Keratinocyte (primary cell): Measurements from ENCODE around the gene HOXB7.

Experiments used
- CTCF ChIP-seq, 3 experiments: IDR thresholded peaks in 1 of 3; conservative IDR thresholded peaks in 1 of 3; optimal IDR thresholded peaks in 1 of 3; 2 replicates in 2 of 3; 3 replicates in 1 of 3; pipeline versions ENCODE3 to v1.5.1; 2011; ENCODE audit warnings: low read length in 3 of 3, mild to moderate bottlenecking in 3 of 3, moderate library complexity in 2 of 3, control low read depth in 1 of 3, inconsistent platforms in 1 of 3; ENCODE audit not compliant: insufficient read depth in 2 of 3; ENCODE audit errors: extremely low read depth in 1 of 3
- EZH2 ChIP-seq: IDR thresholded peaks from one replicate; pipeline ENCODE4 v1.6.1; 2012; ENCODE audit warnings: inconsistent platforms, mild to moderate bottlenecking, low read length, moderate library complexity

DNA sequence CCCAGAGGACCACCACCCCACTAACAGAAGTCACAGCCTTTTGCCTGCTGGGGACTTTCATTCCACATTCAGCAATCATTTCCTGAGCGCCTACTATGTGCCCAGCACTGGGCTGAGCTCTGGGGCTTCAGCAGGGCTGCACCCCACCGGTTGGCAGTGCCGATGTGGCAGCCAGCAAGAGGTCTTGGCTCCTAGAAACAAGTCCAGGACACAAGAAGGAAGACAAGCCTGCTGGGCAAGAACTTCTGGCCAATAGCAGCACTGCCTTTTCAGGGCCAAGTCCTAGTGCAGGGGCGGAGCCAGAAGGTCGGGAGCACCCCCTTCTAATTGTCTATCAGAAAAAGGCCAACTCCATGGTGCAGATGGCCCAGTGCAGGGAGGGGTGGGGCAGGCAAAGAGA is 28.3 kb upstream of the HOXB7 start:
- no peak for TF ChIP-seq CTCF (optimal IDR thresholded peaks at IDR 0.05 in 1 of 3, IDR thresholded peaks at IDR 0.05 in 1 of 3, conservative IDR thresholded peaks at IDR 0.05 in 1 of 3; ENCODE audit: extremely low read depth in 1 of 3, insufficient read depth in 2 of 3, low read length in 3 of 3)
- no peak for TF ChIP-seq EZH2
